ENCODE measurements around the gene SIX1. TPM values are rescaled to one million over a fixed set of nuclear protein-coding genes. Genes with fewer than 3 reads are reported as not detected.
A peak's percentile ranks its signal among the peaks of the same experiment; 100 is the strongest.

The SIX1 gene
- total RNA-seq, 1 experiment from 2014 or later = 0.59 TPM

GRCh38 chr14:60652674-60653651, 3.7 kb upstream of the SIX1 start:
- no peaks in the 10 kb centered on the region for H3K9me3 Mint-ChIP-seq
- no peak overlapping the region for H3K27ac Mint-ChIP-seq
- POLR2A ChIA-PET = interaction anchor here (1.0 to 1.5 kb wide), 4 partner anchors 11 to 602 kb away, joined by 3 to 5 read pairs (median 4); no protein-coding TSS in a partner anchor
- TF ChIP-seq NFYB (CRISPR knock-in tag; conservative IDR thresholded peaks at IDR 0.05; ENCODE audit: low read depth) (no peak), ZNF219 (CRISPR knock-in tag; IDR thresholded peaks at IDR 0.05; ENCODE audit: borderline replicate concordance) (no peak), MAX (CRISPR knock-in tag; IDR thresholded peaks at IDR 0.05) (no peak), TEAD1 (CRISPR knock-in tag; IDR thresholded peaks at IDR 0.05) (no peak), IRF1 (CRISPR knock-in tag; IDR thresholded peaks at IDR 0.05) (no peak), USF2 (CRISPR knock-in tag; IDR thresholded peaks at IDR 0.05) (no peak), USF1 (CRISPR knock-in tag; IDR thresholded peaks at IDR 0.05) (no peak), JAZF1 (CRISPR knock-in tag; IDR thresholded peaks at IDR 0.05) (no peak), ZNF416 (CRISPR knock-in tag; IDR thresholded peaks at IDR 0.05) (no peak), STAT6 (CRISPR knock-in tag; conservative IDR thresholded peaks at IDR 0.05; ENCODE audit: low read depth) (no peak), TCF7 (CRISPR knock-in tag; IDR thresholded peaks at IDR 0.05; ENCODE audit: low read depth) (no peak)
- H3K27me3 Mint-ChIP-seq (ENCODE audit: low read depth) = peaks cover 99% of the 10 kb centered on the region
- ATAC-seq (no peak), DNase-seq (ENCODE audit: low spot score) (peak; percentile 42)
- peak overlapping the region; percentile 75 for H3K4me3 Mint-ChIP-seq
- CTCF ChIA-PET = interaction anchor here (0.6 to 2.3 kb wide), 8 partner anchors 9 to 138 kb away, joined by 3 to 12 read pairs (median 4); partner anchors contain the start of gene SIX4
- H3K4me1 Mint-ChIP-seq = peaks cover 71% of the 10 kb centered on the region
- no peaks in the 10 kb centered on the region for H3K36me3 Mint-ChIP-seq

- no peaks in the 10 kb centered on the region for H3K36me3 Mint-ChIP-seq
- CTCF ChIA-PET = interaction anchor here (1.0 to 2.3 kb wide), 2 partner anchors 10 to 15 kb away, joined by 5 to 12 read pairs; no protein-coding TSS in a partner anchor
- peaks cover 99% of the 10 kb centered on the region for H3K27me3 Mint-ChIP-seq (ENCODE audit: low read depth)
- H3K4me1 Mint-ChIP-seq = peaks cover 76% of the 10 kb centered on the region
- no peaks in the 10 kb centered on the region for H3K9me3 Mint-ChIP-seq
- no peak overlapping the region for H3K27ac Mint-ChIP-seq
- TF ChIP-seq ZSCAN18 (CRISPR knock-in tag; IDR thresholded peaks at IDR 0.05) = no peak
- no peak for TF ChIP-seq CREM (CRISPR knock-in tag; IDR thresholded peaks at IDR 0.05)
- no peak for TF ChIP-seq FOXP1 (CRISPR knock-in tag; IDR thresholded peaks at IDR 0.05; ENCODE audit: borderline replicate concordance)
- TF ChIP-seq FOXK1 (CRISPR knock-in tag; IDR thresholded peaks at IDR 0.05) = no peak
- no peak for TF ChIP-seq FOXJ3 (CRISPR knock-in tag; IDR thresholded peaks at IDR 0.05; ENCODE audit: borderline replicate concordance)
- peak overlapping the region; percentile 75 for H3K4me3 Mint-ChIP-seq
- DNase-seq (ENCODE audit: low spot score) = peak; percentile 53
- ATAC-seq = no peak
- POLR2A ChIA-PET = interaction anchor here (1.1 kb wide), 1 partner anchor 101 kb away, joined by 3 read pairs; no protein-coding TSS in a partner anchor
These were observed 2.8 kb upstream of the SIX1 start for GRCh38 chr14:60651796-60652673.

Measured in WTC11 (cell line).